Stimulated activated CD8-positive, alpha-beta memory T cell treated with anti-CD3 and anti-CD28 coated beads, Interleukin-4, amount 100 ng/mL, for 24 hours (primary cell): ENCODE measurements around the gene PIK3CB.
"Not testable (repeated sequence)": the region's sequence is repeated elsewhere in the genome, so short reads cannot be mapped to it uniquely, and the experiment has no call there.

Experiments
- DNase-seq: peaks from one replicate; pipeline ENCODE4 v3.0.0-alpha.2; 2020; ENCODE audit warnings: low read depth

The PIK3CB gene

GRCh38 chr3:138608322-138609135, 226.2 kb downstream of the PIK3CB start, which contains the start of gene FAIM:
TSS of gene FAIM (plus strand) at chr3:138608771. CDS start at chr3:138619727, 10,956 bp downstream.
- DNase-seq: peak; percentile 48

GRCh38 chr3:138604106-138604595, 230.6 kb downstream of the PIK3CB start:
- DNase-seq: not testable (repeated sequence)
